NCI-H2107 (cell line): ENCODE data around the gene RASL10A.
"Not testable (repeated sequence)": the region's sequence is repeated elsewhere in the genome, so short reads cannot be mapped to it uniquely, and the experiment has no call there.

Source experiments
- DNase-seq: peaks from one replicate; lab custom pipeline; 2025; lab: John Stamatoyannopoulos, UW

Gene RASL10A, protein sequence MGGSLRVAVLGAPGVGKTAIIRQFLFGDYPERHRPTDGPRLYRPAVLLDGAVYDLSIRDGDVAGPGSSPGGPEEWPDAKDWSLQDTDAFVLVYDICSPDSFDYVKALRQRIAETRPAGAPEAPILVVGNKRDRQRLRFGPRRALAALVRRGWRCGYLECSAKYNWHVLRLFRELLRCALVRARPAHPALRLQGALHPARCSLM

DNA sequence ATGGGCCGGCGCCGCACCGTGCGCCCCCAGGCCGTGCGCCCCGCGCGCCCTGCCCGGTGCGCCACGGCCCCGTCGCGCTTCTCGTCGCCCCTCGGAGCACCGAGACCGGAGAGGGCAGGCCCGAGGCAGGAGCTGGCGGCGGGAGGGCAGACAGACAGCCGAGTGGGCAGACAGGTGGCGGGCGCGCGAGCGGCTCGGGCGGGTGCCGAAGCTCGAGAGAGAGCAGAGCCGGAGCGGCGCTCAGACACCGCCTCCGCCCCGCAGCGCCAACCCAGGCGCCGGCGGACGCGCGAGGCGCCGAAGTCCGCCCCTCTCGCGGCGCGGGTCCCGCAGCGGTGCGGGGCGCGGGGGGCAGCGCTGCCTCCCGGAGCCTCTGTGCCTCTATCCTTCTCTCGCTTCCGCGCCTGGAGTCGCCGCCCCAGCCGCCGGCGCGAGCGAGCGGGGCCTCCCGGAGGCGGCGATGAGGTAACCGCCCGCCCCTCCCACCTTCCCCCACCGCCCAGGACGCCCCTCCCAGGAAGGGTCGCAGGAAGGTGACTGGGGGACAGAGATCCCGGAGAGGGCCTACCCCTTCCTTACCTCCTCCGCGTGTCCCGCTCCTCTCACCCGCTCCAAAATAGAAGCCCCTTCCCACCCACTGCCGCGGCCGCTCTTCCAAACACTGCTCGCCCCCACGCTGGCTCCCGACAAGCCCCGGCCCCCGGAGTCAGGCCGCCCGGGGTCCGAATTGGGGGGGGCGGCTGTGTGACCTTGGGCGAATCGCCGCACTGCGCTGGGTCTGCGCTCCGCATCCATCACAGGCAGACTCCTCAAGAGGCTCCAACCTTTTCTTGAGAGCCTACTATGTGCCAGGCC, at the start of gene RASL10A:
TSS of gene RASL10A (minus strand) at position 412 of the 855 bp plus-strand sequence. CDS start 451 bp downstream, outside the sequence.
- DNase-seq = no peak

- DNase-seq = no peak
Observed at GRCh38 chr22:29359469-29359868, 44.0 kb upstream of the RASL10A start.

GRCh38 chr22:29357193-29357890, 41.8 kb upstream of the RASL10A start:
- not testable (repeated sequence) for DNase-seq

DNA sequence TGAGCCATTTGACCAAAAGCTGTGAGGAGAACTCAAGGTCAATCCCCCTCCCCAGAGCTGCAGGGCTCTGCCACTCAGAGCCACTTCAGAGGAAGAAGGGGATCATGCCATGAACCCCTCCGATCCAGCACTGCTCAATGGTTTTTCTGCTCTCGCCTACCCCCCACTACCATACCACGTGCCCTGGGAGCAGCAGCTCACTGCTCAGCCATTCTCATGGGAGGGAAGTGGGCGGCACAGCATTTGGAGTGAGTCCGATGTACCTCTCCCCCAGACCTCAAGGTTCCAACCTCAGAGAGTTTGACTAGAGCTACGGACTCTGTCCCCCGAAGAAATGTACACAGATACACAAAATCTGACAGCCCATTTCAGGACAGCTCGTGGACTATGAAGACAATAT, 38.4 kb upstream of the RASL10A start:
- DNase-seq = no peak

- no peak for DNase-seq
Observed at GRCh38 chr22:29353286-29353685, 37.8 kb upstream of the RASL10A start.

DNA sequence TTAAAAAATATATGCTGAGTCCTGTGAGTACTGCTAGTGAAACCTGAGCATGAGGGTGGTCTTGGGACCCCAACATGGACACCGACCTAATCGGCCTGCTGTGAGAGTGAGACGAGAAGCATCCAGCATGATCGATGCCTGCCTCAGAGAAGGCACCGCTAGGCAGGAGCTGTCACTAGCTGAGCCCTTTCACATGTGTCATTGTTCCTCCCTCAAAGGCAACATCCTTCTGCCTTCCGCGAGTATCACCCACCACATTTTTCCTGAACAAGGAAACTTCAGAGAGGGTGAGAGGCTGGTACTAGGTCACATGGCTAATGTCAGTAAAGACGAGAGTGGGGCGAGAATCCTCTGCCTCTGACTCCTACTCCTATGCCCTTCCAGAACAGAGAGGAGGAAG, 37.3 kb upstream of the RASL10A start:
- no peak for DNase-seq

DNA sequence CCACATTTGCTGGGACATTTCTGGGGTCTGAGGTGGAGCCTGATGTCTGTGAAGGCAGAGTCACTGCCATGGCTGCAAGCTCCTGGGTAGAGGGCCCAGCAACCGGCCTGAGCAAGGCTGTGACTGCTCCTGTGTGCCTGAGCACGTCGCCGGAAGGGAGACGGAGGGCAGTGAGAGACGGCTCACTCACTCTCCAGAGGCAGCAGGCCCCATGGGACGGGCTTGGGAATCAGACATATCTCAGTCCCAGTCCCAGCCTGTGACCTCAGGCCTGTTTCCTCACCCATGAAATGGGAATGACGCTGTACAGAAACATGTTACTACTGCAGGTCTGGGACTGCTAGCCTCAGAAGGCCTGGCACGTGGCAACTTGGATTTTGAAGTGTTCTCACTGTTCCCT, 36.4 kb upstream of the RASL10A start:
- DNase-seq = no peak

- DNase-seq = no peak
Observed at GRCh38 chr22:29351042-29351441, 35.5 kb upstream of the RASL10A start.

GRCh38 chr22:29348956-29349355, 33.5 kb upstream of the RASL10A start:
- DNase-seq = no peak

GRCh38 chr22:29348041-29348440, 32.5 kb upstream of the RASL10A start:
- DNase-seq = no peak

GRCh38 chr22:29346659-29347058, 31.2 kb upstream of the RASL10A start:
- DNase-seq = no peak

GRCh38 chr22:29345932-29346331, 30.4 kb upstream of the RASL10A start:
- no peak for DNase-seq

- DNase-seq = not testable (repeated sequence)
Observed at GRCh38 chr22:29344889-29345288, 29.4 kb upstream of the RASL10A start.

DNA sequence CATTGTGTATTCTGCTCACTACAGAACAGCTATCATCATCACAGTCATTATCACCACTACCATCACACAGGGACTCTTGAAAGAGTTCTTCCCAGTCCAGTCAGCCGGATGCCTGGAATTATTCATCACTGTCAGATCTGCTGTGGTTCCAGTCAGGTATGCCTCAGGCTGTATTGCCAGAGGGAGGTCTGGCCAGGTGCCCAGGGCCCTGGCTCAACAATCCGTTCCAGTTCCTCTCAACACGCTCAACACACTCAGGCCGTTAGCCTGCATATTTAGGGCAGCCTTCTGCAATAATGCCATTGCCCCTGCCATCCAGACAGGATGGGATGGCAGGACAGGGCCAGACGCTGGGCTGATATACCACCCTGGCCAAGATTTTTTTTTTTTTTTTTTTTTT, 28.6 kb upstream of the RASL10A start:
- DNase-seq = peak; percentile 56

DNA sequence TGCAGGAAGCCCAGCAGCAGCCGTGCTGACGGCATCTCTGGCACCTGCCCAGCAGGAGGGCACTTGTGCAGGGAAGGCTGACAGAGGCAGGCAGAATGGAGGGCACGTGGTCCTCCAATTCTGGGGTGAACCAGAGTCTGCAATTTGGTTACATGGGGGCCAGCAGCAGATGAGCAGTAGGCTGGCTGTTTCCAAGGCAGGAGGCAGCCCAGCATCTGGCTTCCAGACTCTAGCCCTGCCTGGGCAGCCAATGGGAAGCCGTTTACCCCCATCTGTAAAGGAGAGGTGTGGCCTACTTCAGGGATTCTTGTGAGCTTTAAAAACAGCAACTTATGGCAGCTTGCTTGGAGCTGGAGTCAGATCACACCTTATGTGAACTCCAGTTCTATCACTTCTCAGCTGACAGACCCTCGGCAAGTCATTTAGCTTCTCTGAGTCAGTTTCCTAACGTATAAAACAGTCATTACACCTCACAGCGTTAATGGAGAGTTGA, 27.9 kb upstream of the RASL10A start:
- DNase-seq = peak; percentile 52

DNA sequence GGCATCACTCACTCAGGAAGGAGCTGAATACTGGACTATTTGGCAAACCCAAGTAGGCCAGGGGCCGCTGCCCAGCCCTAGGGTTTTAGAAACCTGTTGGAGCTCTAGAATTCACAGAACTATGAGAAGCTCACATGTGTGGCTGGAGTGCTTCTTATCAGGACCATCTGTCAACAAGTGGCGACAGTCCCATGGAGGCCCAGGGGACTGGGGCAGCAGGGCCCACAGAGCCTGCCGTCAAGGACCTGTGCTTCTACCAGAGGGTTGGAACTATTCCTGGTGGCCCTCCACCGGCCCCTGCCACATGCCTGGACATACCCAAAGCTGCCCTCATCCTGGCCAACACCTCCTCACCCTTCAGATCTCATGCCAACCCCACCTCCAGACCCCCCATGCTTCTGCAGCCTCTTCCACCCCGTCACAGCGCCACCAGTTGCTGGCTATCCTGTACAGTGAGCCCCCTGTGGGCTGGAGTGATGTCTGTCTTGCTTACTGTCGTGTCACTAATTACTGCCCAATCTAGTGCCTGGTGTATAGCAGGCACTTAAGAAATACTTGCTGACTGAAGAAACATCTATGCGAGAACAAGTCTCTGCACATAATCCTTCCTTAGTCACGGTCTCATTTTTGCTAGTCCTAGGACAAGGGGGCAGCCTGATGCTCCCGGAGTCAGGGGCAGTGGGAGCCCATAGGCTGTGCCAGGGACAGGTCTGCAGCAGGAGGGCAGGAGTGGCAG, 27.2 kb upstream of the RASL10A start:
- DNase-seq = no peak

DNA sequence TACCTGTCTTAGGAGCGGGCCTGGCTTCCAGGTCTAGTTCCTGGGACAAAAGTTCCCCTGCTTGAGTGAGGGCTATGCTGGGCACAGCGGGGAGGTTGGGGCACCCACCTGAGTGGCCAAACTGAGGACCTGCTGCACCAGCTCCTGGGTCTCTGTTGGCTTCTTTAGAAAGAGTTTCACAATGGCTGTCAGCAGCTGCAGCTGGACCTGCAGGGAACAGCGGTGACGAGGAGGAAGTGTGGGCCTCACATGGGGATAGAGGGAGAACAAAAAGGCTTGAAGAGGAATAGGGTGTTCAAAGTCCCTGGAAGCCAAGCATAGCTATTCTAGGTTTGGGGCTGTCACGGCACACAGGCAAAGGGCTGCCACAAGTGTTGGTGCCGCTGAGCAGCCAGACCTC, 26.7 kb upstream of the RASL10A start:
- DNase-seq = no peak

GRCh38 chr22:29341849-29342127, 26.3 kb upstream of the RASL10A start:
- DNase-seq = no peak

- no peak for DNase-seq
Observed at GRCh38 chr22:29341056-29341848, 25.8 kb upstream of the RASL10A start.

GRCh38 chr22:29340566-29340965, 25.1 kb upstream of the RASL10A start:
- no peak for DNase-seq
